ENCODE results near the gene GLIS2.

The GLIS2 gene

DNA sequence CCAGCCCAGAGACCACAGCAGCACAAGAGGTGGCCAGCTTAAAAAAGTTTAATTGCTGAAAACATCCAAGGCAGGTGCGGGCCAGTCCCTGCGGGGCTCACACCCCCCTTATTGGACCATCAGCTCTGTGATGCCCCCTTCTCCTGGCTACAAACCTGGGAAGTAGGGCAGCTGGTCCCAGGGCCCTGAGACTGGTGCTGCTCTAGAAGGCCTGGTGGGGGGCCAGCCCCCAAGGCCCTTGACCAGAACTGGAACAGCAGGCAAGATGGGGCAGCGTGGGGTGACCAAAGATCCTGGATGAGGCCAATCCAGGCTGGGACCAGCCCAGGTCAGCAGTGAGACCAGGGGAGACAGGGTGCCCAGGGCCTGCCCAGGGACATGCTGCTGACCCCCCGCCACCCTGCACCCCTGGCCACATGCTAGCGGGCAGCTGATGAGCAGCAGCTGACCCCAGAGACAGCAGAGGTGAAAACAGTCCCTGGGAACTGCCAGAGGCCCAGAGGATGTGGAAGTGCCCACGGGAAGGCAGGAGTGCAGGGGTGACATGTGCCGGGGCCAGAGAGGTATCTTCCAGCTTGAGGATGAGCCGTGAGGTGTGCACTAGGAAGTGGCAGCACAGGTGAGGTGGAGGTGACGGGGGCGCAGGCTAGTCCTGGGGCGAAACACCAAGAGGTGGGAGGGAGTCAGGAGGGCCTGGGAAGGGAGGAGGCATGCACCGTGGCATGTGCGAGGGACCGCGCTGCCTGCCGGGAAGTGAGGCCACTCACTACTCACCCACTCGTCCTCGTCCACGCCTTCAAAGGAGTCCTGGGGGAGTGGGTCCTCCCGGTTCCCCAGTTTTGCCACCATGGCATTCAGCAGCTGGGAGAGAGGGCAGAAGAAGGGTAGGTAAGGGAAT, 38.9 kb downstream of the GLIS2 start:
- DNase-seq: no peak

GRCh38 chr16:4356820-4357219, 41.0 kb downstream of the GLIS2 start:
- no peak for DNase-seq

- DNase-seq: no peak
Observed at GRCh38 chr16:4358236-4358635, 42.4 kb downstream of the GLIS2 start.

GRCh38 chr16:4358831-4359561, 43.1 kb downstream of the GLIS2 start:
- no peak for DNase-seq

DNA sequence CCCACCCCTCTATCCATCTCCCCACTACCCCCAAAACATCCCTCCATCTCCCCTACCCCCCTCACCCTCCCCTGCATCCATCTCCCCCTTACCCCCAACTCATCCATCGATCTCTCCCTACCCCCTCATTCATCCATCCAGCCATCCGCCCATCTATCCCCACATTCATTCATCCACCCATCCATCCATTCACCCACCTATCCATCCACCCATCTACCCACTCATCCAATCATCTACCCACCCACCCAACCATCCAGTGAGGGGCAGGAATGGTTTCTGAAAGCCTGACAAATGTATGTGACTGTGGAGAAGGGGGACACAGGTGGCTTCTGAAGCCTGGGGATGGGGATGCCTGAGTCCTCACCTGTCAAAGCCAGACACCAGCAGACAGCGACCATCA, 44.0 kb downstream of the GLIS2 start:
- DNase-seq: no peak

GRCh38 chr16:4360538-4361021, 44.7 kb downstream of the GLIS2 start:
- no peak for DNase-seq

- DNase-seq: no peak
Observed at GRCh38 chr16:4361033-4361943, 45.4 kb downstream of the GLIS2 start.

DNA sequence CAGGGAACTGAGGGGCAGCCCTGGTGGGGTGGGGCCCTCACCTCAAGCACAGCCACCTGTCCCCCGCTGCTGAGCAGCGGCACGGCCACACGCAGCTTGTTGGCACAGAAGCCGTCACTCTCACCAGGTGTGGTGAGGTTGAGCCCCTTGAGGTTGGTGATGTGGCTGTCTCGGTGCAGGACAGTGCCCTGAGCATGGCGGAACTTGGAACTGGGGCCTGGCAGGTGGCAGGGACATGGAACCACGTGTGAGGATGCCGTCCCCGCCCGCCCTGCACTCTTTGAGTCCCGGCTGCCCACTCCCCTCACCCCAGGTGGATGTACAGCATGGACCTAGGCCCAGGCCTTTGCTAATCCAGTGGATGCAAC, 46.1 kb downstream of the GLIS2 start:
- no peak for DNase-seq

DNA sequence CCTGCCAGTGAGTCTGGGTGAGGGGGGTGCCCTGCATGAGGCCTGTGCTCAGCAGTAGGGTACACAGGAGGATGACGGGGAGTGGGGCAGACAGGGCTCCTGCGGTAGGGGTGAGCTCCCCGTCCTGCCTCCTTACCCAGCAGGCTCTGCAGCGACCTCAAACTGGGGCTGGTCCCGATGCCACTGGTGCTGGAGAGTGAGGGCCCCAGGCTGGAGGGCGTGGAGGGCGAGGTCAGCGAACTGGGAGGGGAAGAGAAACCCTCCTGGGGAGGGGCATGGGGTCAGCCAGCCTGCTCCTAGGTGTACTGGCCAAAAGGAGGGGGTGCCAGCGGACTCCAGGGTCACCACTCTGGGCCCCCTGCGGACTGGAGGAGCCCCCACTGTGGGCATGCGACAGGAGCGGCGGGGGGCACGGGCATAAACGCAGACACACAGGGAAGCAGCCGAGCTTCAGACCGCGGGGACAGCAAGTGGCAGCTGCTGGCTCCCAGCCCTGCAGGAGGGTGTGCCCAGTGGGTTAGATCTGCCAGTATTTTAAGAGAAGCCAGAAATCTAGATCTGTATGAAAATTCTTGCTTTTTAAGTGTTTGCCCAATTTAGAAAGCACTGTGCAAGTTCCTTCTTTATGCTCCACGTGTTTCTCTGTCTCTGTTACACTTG, 46.7 kb downstream of the GLIS2 start:
- no peak for DNase-seq

DNA sequence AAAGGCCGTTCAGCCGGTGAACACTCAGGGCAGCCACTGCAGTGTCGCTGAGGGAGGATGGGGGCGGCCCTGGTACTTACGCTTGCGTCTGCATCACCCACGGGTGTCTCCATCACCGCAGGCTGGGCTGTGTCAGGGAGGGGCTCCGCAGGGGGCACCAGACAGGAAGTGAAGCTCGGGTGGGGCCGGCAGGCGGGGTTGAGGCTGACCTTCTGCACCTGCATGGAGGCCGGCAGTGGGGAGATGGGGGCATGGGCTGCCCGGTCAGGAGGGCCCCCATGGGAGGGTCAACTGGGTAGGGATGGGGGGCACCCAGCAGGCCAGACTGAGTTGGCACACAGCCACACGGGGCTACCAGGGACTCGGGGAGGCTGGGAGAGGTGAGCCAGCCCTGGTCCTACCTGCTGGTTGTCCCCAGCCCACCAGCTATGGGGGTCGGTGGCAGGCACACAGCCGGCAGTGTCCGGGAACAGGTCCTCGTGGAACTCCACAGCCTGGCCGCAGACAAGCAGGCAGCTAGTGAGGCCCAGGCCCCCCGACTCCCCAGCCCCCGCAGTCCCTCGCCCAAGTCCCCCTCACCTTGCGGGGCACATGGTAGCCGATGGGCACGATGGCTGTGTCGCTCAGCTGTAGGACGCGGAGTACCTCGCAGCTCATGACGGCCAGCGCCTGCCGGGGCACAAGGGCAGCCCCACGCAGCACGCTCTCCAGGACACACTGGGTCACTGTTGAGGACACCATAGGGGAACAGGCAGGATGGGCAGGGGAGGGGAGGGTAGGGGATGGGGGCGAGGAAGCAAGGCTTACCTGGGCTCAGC, 48.5 kb downstream of the GLIS2 start:
- no peak for DNase-seq

- DNase-seq: no peak
Observed at GRCh38 chr16:4365014-4365406, 49.1 kb downstream of the GLIS2 start.

- DNase-seq: no peak
Observed at GRCh38 chr16:4365615-4366014, 49.7 kb downstream of the GLIS2 start.

GRCh38 chr16:4366016-4366415, 50.1 kb downstream of the GLIS2 start:
- DNase-seq: no peak

DNA sequence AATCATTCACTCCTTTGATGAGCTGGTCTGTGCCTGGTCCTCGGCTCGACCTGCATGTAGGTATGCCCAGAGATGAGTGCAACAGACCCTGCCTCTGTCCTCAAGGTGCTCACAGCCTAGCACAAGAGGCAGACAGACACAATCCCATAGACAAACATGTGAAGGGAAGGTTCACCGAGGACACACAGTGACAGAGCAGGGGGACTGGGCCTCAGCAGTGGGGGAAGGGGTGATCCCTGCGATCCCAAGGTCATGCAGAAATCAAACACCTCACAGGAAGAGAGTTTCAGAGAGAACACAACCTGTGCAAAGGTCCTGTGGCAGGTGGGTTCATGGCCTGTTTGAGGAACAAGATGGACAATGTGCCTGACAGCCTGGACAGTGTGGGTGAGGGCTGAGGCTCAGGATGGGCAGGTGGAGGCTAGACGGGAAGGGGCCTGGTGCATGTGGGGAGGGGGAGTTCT, 51.6 kb downstream of the GLIS2 start:
- DNase-seq: no peak

GRCh38 chr16:4369007-4369733, 53.3 kb downstream of the GLIS2 start:
- no peak for DNase-seq

DNA sequence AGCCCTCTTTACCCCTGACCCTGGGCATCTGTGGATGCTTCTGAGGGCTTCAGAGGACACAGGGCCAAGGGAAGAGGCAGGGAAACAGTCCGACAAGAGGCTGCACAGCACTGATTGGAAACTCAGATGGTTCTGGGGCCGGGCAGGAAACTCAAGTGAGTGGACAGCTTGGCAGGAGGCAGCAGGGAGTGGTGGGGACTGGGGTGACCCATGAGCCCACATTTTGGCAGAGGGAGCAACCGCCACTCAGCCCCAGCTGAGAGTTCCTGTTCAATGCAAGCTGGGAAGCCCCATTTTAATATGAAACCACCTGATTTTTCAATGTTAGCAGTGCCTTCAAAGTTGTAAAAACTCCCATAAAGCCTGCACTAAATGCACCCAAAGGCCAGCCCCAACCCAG, 54.3 kb downstream of the GLIS2 start:
- DNase-seq: no peak

DNA sequence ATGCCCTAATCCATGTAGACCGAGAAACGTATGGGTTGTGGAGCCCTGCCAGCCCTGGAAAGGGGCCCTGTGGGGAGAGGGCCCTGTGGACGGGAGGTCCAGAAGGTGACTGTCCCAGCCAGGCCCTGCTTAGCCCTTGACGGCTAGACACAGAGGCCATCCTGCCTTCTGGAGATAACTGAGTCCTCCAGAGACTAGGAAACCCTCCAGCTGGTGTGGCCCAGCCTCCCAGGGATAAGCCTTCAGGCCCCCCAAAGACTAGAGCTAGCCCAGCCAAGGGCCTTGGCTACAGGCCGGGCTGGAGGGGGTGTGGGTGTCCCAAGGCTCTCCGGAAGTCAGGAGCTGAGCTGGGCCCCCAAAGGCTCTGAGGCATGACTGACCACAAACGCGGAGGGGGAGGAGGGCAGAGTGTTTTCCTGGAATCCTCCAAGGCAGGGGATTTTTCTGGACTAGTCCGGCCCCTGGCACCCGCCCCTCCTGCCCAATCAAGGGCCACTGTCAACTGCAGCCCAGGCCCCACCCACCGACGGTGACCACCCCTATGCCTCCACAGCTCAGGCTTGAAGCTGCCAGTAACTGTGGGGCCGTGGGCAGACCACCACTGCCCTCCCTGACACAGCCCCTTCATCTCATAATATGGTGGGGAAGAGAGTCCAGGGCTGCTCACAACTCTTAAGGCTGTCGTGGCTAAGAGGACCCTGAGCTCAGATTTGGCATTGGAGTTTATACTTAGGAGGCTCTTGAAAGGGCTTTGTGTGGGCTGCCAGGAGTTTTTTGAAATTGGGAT, 54.9 kb downstream of the GLIS2 start:
- DNase-seq: no peak

- no peak for DNase-seq
Observed at GRCh38 chr16:4371357-4372000, 55.6 kb downstream of the GLIS2 start, which contains the start of gene VASN. VASN (plus strand) TSS chr16:4371848; CDS start chr16:4380878, 9,030 bp downstream.

DNA sequence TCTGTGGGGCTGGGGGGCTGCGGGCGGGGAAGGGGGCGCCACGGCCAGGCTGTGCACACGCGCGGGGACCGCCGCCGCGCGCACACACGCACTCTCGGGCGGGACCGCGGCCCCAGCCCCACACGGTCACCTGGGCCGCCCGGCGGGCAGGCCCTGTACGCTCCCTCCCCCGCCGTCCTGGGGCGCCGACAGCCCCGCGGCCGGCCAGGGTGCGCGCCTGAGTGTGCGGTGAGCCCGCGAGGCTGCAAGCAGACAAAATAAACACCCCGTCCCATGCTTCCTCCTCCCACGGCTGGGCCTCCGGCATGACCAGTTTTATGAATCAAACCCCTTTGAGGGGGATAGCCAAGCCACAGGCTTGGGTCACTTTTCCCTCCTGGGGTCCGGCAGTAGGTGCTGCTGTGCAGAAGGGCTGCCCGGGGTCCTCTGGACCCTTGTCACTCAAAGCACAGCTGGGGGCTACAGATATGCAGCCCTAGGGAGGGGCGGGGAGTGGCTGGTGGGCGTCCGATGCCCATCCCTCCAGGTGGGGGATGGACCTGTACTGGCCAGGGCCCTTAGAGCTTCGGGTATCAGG, 56.2 kb downstream of the GLIS2 start:
- DNase-seq: no peak
